Measurements from ENCODE around the gene EIF2AK3. TPM values are rescaled to one million over a fixed set of nuclear protein-coding genes. Genes with fewer than 3 reads are reported as not detected.
A peak's percentile ranks its signal among the peaks of the same experiment; 100 is the strongest.

The EIF2AK3 gene
- total and polyA plus RNA-seq, 10 of the 15 experiments (the other 5 are each of a cell fraction or from before 2014, with no cell fraction given), result 5.0 to 44.7 (median 22.4) TPM

- TF ChIP-seq PBX3 (IDR thresholded peaks at IDR 0.05; ENCODE audit: insufficient replicate concordance, low read depth, low read length) (no peak), MTA2 (IDR thresholded peaks at IDR 0.05; ENCODE audit: low read depth) (peak; percentile 77; the same call in 1 of the 2 replicates), PAX8 (IDR thresholded peaks at IDR 0.05) (no peak), ZNF217 (IDR thresholded peaks at IDR 0.05) (no peak), RELB (IDR thresholded peaks at IDR 0.05; ENCODE audit: low read depth) (0 out of 2 replicates have a peak, but pooled peaks have one; percentile 29), BACH1 (IDR thresholded peaks at IDR 0.05; ENCODE audit: borderline replicate concordance) (no peak), MEF2B (IDR thresholded peaks at IDR 0.05; ENCODE audit: partially characterized antibody, poor library complexity, severe bottlenecking) (peak; percentile 64), SREBF2 (IDR thresholded peaks at IDR 0.05; ENCODE audit: low read length) (no peak), CHD4 (IDR thresholded peaks at IDR 0.05) (no peak), ZBED1 (IDR thresholded peaks at IDR 0.05; ENCODE audit: borderline replicate concordance) (no peak), ATF7 (IDR thresholded peaks at IDR 0.05; ENCODE audit: low read depth) (peak; percentile 58), IKZF2 (IDR thresholded peaks at IDR 0.05) (peak; percentile 49 to 56; a peak in 2 of 4 replicates), BRCA1 (IDR thresholded peaks at IDR 0.05; ENCODE audit: low read depth, low read length) (no peak), HDGF (IDR thresholded peaks at IDR 0.05) (no peak), TBL1XR1 (IDR thresholded peaks at IDR 0.05; ENCODE audit: low read depth, low read length) (no peak), GABPA (IDR thresholded peaks at IDR 0.05; ENCODE audit: low read depth) (no peak), RUNX3 (IDR thresholded peaks at IDR 0.05; ENCODE audit: low read length) (peak; percentile 79), TARDBP (IDR thresholded peaks at IDR 0.05; ENCODE audit: borderline replicate concordance) (no peak), ASH2L (IDR thresholded peaks at IDR 0.05; ENCODE audit: borderline replicate concordance, low read depth) (no peak), CTCF (IDR thresholded peaks at IDR 0.05 in 2 of 3, conservative IDR thresholded peaks at IDR 0.05 in 1 of 3; ENCODE audit: control insufficient read depth in 2 of 3, extremely low read depth in 1 of 3, insufficient read depth in 1 of 3, low read depth in 3 of 3, low read length in 3 of 3) (no peak), MAX (IDR thresholded peaks at IDR 0.05; ENCODE audit: low read depth, low read length) (no peak), HDAC2 (IDR thresholded peaks at IDR 0.05) (no peak), POLR2AphosphoS2 (IDR thresholded peaks at IDR 0.05; ENCODE audit: low read depth, low read length) (no peak), DPF2 (IDR thresholded peaks at IDR 0.05) (peak; percentile 57; the same call in 1 of the 2 replicates), LARP7 (IDR thresholded peaks at IDR 0.05) (no peak), TAF1 (IDR thresholded peaks at IDR 0.05; ENCODE audit: borderline replicate concordance, low read depth, low read length) (no peak), RELA (IDR thresholded peaks at IDR 0.05; ENCODE audit: borderline replicate concordance, partially characterized antibody) (no peak), RAD51 (IDR thresholded peaks at IDR 0.05) (no peak), NFYA (IDR thresholded peaks at IDR 0.05; ENCODE audit: borderline replicate concordance, low read depth, low read length) (no peak), RCOR1 (conservative IDR thresholded peaks at IDR 0.05; ENCODE audit: low read depth, low read length) (no peak), POLR2A (IDR thresholded peaks at IDR 0.05; ENCODE audit: low read depth, low read length) (no peak), NFYB (IDR thresholded peaks at IDR 0.05; ENCODE audit: insufficient read depth, low read depth, low read length) (no peak)
Measured at GRCh38 chr2:88638743-88639142, 11.5 kb upstream of the EIF2AK3 start (continued).
